SKM-1 (cell line): Measurements from ENCODE around the gene GRIN2A.

Experiments used
- DNase-seq: peaks from one replicate; lab custom pipeline; 2025; ENCODE audit not compliant: unreplicated experiment; lab: John Stamatoyannopoulos, UW

GRIN2A gene

GRCh38 chr16:9867176-9867575 is 315.1 kb downstream of the GRIN2A start:
- DNase-seq = no peak

DNA sequence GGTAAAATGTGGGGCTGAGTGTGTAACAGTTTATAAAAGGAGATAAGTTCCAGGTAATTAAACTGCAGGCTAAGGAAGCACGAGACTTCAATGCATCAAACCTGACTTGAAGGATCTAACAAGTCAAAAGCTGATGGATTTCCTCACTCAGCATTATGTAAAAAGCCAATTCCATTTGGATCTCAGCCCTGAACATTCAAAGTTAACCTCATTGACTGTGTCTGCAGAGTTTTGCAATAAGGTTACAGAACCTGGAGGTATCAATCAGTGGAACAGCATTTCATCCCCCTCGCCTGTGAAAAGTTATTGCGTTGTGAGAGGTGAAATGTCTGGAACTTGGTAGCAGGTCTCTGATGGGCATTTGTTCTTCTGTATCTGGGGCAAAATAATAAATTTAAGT is 317.8 kb downstream of the GRIN2A start:
- no peak for DNase-seq

DNA sequence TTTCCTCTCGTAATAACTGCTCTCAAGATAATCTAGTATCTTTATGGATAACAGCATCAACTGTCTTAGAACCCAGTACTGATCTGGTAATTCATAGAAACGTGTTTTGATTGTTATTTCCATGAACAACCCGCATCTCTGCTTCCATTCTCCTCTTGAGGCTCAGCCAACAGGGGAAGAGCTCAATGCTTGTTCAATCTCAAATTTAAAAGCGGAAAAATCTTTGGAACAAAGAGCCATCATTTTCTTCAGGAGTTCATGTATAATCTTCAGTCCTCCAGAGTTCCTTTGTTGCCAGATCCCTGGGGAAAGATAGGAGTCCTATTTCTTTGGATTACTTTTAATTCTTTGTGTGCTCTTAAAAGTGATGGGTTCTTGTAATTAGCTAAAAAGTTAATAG is 319.9 kb downstream of the GRIN2A start:
- no peak for DNase-seq

- DNase-seq = no peak
Measured at GRCh38 chr16:9860876-9861275, 321.4 kb downstream of the GRIN2A start.

DNA sequence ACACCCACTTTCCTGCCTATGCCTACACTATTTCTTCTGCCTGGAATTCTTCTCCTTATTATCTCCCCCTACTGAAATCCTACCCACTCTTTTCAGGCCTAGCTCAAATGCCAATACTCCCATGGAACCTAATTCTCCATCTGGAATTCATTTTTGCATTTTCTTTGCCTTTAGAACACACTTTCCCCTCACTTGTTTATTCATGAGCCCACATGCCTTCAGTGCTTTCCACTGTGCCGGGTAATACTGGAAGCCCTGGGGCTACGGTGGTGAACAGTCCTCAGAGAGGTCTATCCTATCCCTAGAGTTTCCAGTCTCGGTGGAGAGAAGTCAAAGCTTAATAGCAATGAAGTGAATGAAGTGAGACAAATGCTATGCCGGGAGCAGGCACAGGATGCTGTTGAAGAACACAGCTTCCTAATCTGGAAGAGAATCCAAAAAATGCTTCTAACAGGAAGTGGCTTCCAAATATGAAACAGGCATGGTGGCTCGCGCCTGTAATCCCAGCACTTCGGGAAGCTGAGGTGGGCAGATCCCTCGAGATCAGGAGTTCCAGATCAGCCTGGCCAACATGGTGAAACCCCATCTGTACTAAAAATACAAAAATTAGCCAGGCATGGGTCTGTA is 322.4 kb downstream of the GRIN2A start:
- DNase-seq = no peak

GRCh38 chr16:9854675-9855074 is 327.6 kb downstream of the GRIN2A start:
- DNase-seq = no peak

DNA sequence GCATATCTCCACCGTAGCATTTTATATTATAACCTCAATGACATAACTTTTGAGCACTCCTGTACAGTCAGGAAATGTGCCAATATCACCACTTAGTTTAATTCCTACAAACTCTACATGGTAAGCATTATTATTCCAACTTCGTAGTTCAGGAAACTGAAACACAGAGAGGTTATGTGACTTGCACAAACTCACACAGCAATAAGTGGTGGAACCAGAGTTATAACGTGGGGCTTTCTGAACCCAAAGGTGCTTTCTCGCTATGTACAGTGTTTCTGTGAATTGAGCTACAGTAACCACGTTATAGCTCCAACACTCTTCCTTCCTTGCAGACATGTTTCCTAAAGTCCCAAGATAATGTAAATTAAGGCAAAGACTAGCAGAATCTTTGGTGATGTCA is 330.2 kb downstream of the GRIN2A start:
- DNase-seq = no peak

- no peak for DNase-seq
Measured at GRCh38 chr16:9850817-9851216, 331.4 kb downstream of the GRIN2A start.

GRCh38 chr16:9849697-9850245 is 332.5 kb downstream of the GRIN2A start:
- no peak for DNase-seq

DNA sequence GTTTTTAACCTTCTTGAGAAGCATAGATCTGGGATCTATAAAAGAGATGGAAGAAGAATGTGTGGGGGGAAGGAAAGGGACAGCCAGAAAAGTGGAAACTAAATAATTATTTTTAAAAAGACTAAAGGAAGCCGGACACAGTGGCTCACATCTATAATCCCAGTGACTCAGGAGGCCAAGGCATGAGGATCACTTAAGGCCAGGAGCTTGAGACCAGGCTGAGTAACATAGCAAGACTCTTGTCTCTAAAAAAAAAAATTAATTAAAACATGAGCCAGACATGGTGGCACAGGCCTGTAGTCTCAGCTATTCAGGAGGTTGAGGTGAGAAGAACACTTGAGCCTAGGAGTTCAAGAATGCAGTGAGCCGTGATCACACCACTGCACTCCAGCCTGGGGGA is 335.1 kb downstream of the GRIN2A start:
- DNase-seq = no peak

GRCh38 chr16:9846362-9847099 is 335.7 kb downstream of the GRIN2A start:
- no peak for DNase-seq

- DNase-seq = no peak
Measured at GRCh38 chr16:9845661-9846361, 336.4 kb downstream of the GRIN2A start.

DNA sequence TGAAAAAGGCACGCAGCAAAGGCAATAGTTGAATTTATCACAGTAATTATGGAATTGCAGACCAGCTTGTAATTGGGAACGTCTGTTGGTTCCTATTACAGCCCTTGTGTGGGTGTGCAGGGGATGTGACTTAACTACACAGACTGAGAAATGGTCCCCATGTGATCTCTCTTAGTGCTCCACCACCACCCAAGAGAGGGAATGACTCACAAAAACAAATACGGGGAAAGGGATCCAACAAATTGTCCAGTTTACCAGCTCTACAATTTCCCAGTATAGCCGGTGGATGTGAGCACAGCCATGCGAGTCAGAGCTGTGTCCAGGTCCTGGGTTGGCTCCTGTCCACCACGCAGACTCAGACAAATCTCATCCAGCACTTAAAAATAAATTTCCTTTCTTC is 337.9 kb downstream of the GRIN2A start:
- no peak for DNase-seq

- no peak for DNase-seq
Measured at GRCh38 chr16:9843424-9844018, 338.7 kb downstream of the GRIN2A start.

- DNase-seq = no peak
Measured at GRCh38 chr16:9840761-9841665, 341.2 kb downstream of the GRIN2A start.

- DNase-seq = no peak
Measured at GRCh38 chr16:9837481-9837880, 344.7 kb downstream of the GRIN2A start.

GRCh38 chr16:9836118-9836736 is 346.0 kb downstream of the GRIN2A start:
- DNase-seq = no peak

GRCh38 chr16:9827062-9827752 is 355.0 kb downstream of the GRIN2A start:
- no peak for DNase-seq

DNA sequence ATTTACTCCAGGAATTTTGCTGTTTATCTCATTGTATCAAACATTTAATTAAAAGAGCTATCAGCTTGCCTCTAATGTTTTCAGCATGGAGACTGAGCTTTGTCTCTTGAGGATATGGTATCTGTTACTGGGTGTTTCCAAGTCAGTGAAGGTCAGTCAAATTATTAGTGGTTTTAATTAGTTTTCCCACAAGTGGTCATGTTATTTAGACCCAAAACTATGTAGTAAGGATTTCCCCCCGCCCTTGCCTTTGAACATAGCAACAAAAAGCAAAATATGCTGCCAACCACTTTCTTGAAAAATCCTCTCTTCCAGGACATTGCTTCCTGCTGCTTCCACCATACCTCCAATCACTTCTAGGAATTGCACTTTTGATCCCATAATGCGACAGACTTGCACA is 355.6 kb downstream of the GRIN2A start:
- no peak for DNase-seq
